HepG2 (cell line): Measurements from ENCODE around the gene GLG1. TPM values are rescaled to one million over a fixed set of nuclear protein-coding genes. Genes with fewer than 3 reads are reported as not detected.
A peak's percentile ranks its signal among the peaks of the same experiment; 100 is the strongest.

Experiments used
- DMAP1 ChIP-seq: IDR thresholded peaks from 2 replicates; pipeline ENCODE4 v1.6.1; 2016
- HHEX ChIP-seq: IDR thresholded peaks from 2 replicates; pipeline ENCODE4 v1.6.1; 2016; ENCODE audit warnings: control low read depth
- KDM5A ChIP-seq: fragments of 200-600 bp; sonication (generic); IDR thresholded peaks from 2 replicates; pipeline ENCODE4 v1.7.0; 2018; ENCODE audit warnings: antibody characterized with exemption, mild to moderate bottlenecking, low read length, borderline replicate concordance
- MAFF ChIP-seq: IDR thresholded peaks from 2 replicates; pipeline ENCODE4 v1.6.1; 2011; ENCODE audit warnings: low read depth, low read length, improper control_type of control experiment
- MXD4 ChIP-seq: IDR thresholded peaks from 2 replicates; pipeline ENCODE4 v1.6.1; 2016; ENCODE audit warnings: mild to moderate bottlenecking, missing biosample characterization, missing genetic modification reagents
- NONO ChIP-seq, 2 experiments: fragments of 450-650 bp in 1 of 2; sonication (generic) in 1 of 2; formaldehyde crosslinking in 1 of 2; IDR thresholded peaks in 1 of 2; conservative IDR thresholded peaks in 1 of 2; 2 replicates each; pipeline versions ENCODE4 v1.6.1 to v1.8.0; 2017 to 2022; ENCODE audit warnings: mild to moderate bottlenecking in 1 of 2, missing genetic modification reagents in 1 of 2, moderate library complexity in 1 of 2
- POLR2AphosphoS2 ChIP-seq: IDR thresholded peaks from 2 replicates; pipeline ENCODE4 v1.6.1; 2011; ENCODE audit warnings: low read depth, low read length, improper control_type of control experiment
- SPEN ChIP-seq: sonication (generic); formaldehyde crosslinking; IDR thresholded peaks from 2 replicates; pipeline ENCODE4 v1.5.1; 2020; ENCODE audit warnings: low read depth, mild to moderate bottlenecking, missing genetic modification reagents
- SRSF4 ChIP-seq: fragments of 200-400 bp; formaldehyde crosslinking; IDR thresholded peaks from one replicate; pipeline ENCODE4 v1.6.1; 2018; ENCODE audit warnings: mild to moderate bottlenecking, low read depth, low read length, moderate library complexity; ENCODE audit not compliant: poor library complexity, severe bottlenecking
- ZNF563 ChIP-seq: sonication (generic); formaldehyde crosslinking; IDR thresholded peaks from 2 replicates; pipeline ENCODE4 v1.8.0; 2022; ENCODE audit warnings: mild to moderate bottlenecking, moderate library complexity, missing genetic modification reagents
- ZNF713 ChIP-seq: sonication (generic); formaldehyde crosslinking; IDR thresholded peaks from 2 replicates; pipeline ENCODE4 v1.4.0; 2020; ENCODE audit warnings: mild to moderate bottlenecking, missing genetic modification reagents
- polyA plus RNA-seq, 8 experiments: library from polyadenylated mRNA; depleted of rRNA in 3 of 8; stranded (reverse) in 7 of 8; unstranded in 1 of 8; fragments of >200 nt; fragmentation: Illumina TruSeq in 4 of 8; extraction: Trizol in 4 of 8; gene quantifications; 2 replicates each; pipeline versions ENCODE4 v1.2.1 to v1.2.3, GENCODE V29; 2011 to 2016; ENCODE audit warnings: low read depth in 4 of 8, missing spikeins in 1 of 8, mixed read lengths in 1 of 8; ENCODE audit not compliant: insufficient read depth in 1 of 8
- total RNA-seq, 5 experiments: library from RNA; depleted of rRNA; stranded (reverse); fragments of >200 nt; fragmentation: Illumina TruSeq; extraction: Trizol; gene quantifications; 2 replicates each; pipeline ENCODE4 v1.2.3, GENCODE V29; 2016; ENCODE audit warnings: low read depth in 1 of 5
- TF ChIP-seq, protein P1 (sequence below): IDR thresholded peaks from 2 replicates; pipeline ENCODE4 v1.6.1; 2016; ENCODE audit warnings: mild to moderate bottlenecking, missing biosample characterization, missing genetic modification reagents
- TF ChIP-seq, protein P2 (sequence below): sonication (generic); formaldehyde crosslinking; IDR thresholded peaks from 2 replicates; pipeline ENCODE4 v1.5.1; 2020; ENCODE audit warnings: missing genetic modification reagents, mild to moderate bottlenecking, borderline replicate concordance
- TF ChIP-seq, protein P3 (sequence below): IDR thresholded peaks from 2 replicates; pipeline ENCODE4 v1.6.1; 2016; ENCODE audit warnings: low read depth, control low read depth
- TF ChIP-seq, protein P4 (sequence below): IDR thresholded peaks from 2 replicates; pipeline ENCODE4 v1.6.1; 2016; ENCODE audit warnings: low read depth, borderline replicate concordance
- TF ChIP-seq, protein P5 (sequence below): sonication (generic); formaldehyde crosslinking; IDR thresholded peaks from 2 replicates; pipeline ENCODE4 v1.4.0; 2020; ENCODE audit warnings: missing genetic modification reagents; ENCODE audit errors: not compliant biosample characterization
- TF ChIP-seq, protein P6 (sequence below): IDR thresholded peaks from 2 replicates; pipeline ENCODE4 v1.6.1; 2016; ENCODE audit warnings: missing biosample characterization, missing genetic modification reagents, low read depth
- TF ChIP-seq, protein P7 (sequence below): sonication (generic); formaldehyde crosslinking; IDR thresholded peaks from 2 replicates; pipeline ENCODE4 v1.5.0; 2020; ENCODE audit warnings: mild to moderate bottlenecking, missing genetic modification reagents, borderline replicate concordance
- TF ChIP-seq, protein P8 (sequence below): sonication (generic); formaldehyde crosslinking; IDR thresholded peaks from 2 replicates; pipeline ENCODE4 v1.4.0; 2020; ENCODE audit warnings: mild to moderate bottlenecking, low read depth, missing genetic modification reagents

GLG1 gene
- total and polyA plus RNA-seq, 2 of the 13 experiments (the other 11 are each of a cell fraction or from before 2014, with no cell fraction given) = 87.7 to 141 TPM

DNA sequence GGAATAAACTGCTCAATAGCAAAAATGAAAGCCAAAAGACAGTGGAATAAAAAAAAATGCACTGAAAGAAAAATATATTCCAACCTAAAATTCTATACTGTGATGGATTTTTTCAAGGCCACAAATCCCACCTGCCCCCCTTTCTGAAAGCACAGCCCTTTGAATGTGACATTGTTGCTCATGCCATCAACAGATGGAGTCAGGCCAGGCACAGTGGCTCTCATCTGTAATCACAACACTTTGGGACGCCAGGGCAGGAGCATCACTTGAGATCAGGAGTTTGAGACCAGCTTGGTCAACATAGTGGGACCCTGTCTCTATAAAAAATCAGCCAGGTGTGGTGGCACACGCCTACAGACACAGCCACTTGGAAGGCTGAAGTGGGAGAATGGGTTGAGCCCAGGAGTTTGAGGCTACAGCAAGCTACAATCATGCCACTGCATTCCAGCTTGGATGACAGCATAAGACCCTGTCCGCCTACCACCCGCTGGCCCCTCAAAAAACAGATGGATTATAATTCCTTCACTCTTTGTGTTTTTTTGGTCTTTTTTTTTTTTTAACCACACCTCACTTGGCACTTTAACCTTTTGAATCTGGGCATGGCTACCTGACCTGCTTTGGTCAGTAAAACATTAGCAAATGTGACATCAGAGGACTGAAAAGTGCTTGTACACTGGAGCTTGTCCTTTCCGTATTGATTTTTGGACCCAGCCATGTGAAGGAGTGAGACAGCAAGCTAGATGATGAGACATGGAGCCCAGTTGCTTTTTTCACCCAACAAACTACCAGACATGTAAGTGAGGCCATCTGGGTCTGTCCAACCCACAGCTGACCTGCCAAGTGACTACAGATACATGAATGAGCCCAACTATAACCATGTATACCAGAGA, 36.3 kb downstream of the GLG1 start (continued):
- TF ChIP-seq, protein P1, sequence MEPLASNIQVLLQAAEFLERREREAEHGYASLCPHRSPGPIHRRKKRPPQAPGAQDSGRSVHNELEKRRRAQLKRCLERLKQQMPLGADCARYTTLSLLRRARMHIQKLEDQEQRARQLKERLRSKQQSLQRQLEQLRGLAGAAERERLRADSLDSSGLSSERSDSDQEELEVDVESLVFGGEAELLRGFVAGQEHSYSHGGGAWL (CRISPR knock-in tag) = no peak
- TF ChIP-seq, protein P2, sequence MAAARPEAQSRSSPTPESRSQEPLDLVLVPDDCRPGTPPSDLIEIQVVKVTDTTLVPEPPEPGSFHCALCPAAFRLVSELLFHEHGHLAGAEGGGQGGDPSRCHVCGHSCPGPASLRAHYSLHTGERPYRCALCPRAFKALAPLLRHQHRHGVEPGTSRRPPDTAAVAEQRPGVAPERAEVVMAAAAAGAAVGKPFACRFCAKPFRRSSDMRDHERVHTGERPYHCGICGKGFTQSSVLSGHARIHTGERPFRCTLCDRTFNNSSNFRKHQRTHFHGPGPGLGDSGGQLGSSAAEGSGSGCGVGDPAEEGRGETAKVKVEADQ (CRISPR knock-in tag) = no peak
- TF ChIP-seq SPEN (CRISPR knock-in tag) = no peak; the same call in 1 of the 2 replicates
- TF ChIP-seq SRSF4 = no peak
- TF ChIP-seq MXD4 (CRISPR knock-in tag) = peak; percentile 80
- no peak; the same call in 1 of the 2 replicates for TF ChIP-seq KDM5A
- TF ChIP-seq, protein P3, sequence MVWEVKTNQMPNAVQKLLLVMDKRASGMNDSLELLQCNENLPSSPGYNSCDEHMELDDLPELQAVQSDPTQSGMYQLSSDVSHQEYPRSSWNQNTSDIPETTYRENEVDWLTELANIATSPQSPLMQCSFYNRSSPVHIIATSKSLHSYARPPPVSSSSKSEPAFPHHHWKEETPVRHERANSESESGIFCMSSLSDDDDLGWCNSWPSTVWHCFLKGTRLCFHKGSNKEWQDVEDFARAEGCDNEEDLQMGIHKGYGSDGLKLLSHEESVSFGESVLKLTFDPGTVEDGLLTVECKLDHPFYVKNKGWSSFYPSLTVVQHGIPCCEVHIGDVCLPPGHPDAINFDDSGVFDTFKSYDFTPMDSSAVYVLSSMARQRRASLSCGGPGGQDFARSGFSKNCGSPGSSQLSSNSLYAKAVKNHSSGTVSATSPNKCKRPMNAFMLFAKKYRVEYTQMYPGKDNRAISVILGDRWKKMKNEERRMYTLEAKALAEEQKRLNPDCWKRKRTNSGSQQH (CRISPR knock-in tag) = 0 out of 2 replicates have a peak, but pooled peaks have one; percentile 62
- TF ChIP-seq ZNF713 = no peak
- TF ChIP-seq, protein P4, sequence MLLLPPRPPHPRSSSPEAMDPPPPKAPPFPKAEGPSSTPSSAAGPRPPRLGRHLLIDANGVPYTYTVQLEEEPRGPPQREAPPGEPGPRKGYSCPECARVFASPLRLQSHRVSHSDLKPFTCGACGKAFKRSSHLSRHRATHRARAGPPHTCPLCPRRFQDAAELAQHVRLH (CRISPR knock-in tag) = 0 out of 2 replicates have a peak, but pooled peaks have one; percentile 40
- TF ChIP-seq, protein P5, sequence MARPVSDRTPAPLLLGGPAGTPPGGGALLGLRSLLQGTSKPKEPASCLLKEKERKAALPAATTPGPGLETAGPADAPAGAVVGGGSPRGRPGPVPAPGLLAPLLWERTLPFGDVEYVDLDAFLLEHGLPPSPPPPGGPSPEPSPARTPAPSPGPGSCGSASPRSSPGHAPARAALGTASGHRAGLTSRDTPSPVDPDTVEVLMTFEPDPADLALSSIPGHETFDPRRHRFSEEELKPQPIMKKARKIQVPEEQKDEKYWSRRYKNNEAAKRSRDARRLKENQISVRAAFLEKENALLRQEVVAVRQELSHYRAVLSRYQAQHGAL (CRISPR knock-in tag) = no peak
- TF ChIP-seq HHEX (CRISPR knock-in tag) = no peak
- TF ChIP-seq ZNF563 (CRISPR knock-in tag) = no peak
- TF ChIP-seq DMAP1 = no peak
- TF ChIP-seq, protein P6, sequence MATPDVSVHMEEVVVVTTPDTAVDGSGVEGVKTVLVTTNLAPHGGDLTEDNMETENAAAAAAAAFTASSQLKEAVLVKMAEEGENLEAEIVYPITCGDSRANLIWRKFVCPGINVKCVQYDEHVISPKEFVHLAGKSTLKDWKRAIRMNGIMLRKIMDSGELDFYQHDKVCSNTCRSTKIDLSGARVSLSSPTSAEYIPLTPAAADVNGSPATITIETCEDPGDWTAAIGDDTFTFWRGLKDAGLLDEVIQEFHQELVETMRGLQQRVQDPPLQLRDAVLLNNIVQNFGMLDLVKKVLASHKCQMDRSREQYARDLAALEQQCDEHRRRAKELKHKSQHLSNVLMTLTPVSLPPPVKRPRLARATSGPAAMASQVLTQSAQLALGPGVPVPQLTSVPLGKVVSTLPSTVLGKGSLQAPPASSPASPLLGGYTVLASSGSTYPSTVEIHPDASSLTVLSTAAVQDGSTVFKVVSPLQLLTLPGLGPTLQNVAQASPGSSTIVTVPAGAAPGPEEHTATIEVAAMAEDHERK (CRISPR knock-in tag) = no peak
- TF ChIP-seq, protein P7, sequence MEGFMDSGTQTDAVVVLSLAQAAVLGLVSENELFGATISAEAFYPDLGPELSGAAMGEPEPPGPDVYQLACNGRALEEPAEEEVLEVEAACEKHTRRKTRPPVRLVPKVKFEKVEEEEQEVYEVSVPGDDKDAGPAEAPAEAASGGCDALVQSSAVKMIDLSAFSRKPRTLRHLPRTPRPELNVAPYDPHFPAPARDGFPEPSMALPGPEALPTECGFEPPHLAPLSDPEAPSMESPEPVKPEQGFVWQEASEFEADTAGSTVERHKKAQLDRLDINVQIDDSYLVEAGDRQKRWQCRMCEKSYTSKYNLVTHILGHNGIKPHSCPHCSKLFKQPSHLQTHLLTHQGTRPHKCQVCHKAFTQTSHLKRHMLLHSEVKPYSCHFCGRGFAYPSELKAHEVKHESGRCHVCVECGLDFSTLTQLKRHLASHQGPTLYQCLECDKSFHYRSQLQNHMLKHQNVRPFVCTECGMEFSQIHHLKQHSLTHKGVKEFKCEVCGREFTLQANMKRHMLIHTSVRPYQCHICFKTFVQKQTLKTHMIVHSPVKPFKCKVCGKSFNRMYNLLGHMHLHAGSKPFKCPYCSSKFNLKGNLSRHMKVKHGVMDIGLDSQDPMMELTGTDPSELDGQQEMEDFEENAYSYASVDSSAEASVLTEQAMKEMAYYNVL (CRISPR knock-in tag) = no peak
- no peak for TF ChIP-seq POLR2AphosphoS2
- TF ChIP-seq, protein P8, sequence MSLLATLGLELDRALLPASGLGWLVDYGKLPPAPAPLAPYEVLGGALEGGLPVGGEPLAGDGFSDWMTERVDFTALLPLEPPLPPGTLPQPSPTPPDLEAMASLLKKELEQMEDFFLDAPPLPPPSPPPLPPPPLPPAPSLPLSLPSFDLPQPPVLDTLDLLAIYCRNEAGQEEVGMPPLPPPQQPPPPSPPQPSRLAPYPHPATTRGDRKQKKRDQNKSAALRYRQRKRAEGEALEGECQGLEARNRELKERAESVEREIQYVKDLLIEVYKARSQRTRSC (CRISPR knock-in tag) = no peak
- TF ChIP-seq MAFF = peak; percentile 24
- no peak for TF ChIP-seq NONO (IDR thresholded peaks at IDR 0.05)
- 0 out of 2 replicates have a peak, but pooled peaks have one; percentile 40 for TF ChIP-seq NONO (CRISPR knock-in tag; conservative IDR thresholded peaks at IDR 0.05)
